ENCODE results near the gene GSK3A. TPM values are rescaled to one million over a fixed set of nuclear protein-coding genes. Genes with fewer than 3 reads are reported as not detected.

Gene GSK3A
- total RNA-seq, 4 donors from 2014 or later = 33.8 to 46.1 (median 41.8) TPM

GRCh38 chr19:42188665-42189064 is 53.7 kb downstream of the GSK3A start:
- H3K27ac ChIP-seq (replicated peaks in 1 of 4) = no peak overlapping the region
- no peaks in the 10 kb centered on the region for H3K36me3 ChIP-seq
- H3K4me3 ChIP-seq = no peak overlapping the region
- TF ChIP-seq POLR2A (IDR thresholded peaks at IDR 0.05; ENCODE audit: low read depth) (no peak), POLR2AphosphoS5 (IDR thresholded peaks at IDR 0.05) (no peak), EP300 (IDR thresholded peaks at IDR 0.05) (no peak)
- TF ChIP-seq, protein P1, sequence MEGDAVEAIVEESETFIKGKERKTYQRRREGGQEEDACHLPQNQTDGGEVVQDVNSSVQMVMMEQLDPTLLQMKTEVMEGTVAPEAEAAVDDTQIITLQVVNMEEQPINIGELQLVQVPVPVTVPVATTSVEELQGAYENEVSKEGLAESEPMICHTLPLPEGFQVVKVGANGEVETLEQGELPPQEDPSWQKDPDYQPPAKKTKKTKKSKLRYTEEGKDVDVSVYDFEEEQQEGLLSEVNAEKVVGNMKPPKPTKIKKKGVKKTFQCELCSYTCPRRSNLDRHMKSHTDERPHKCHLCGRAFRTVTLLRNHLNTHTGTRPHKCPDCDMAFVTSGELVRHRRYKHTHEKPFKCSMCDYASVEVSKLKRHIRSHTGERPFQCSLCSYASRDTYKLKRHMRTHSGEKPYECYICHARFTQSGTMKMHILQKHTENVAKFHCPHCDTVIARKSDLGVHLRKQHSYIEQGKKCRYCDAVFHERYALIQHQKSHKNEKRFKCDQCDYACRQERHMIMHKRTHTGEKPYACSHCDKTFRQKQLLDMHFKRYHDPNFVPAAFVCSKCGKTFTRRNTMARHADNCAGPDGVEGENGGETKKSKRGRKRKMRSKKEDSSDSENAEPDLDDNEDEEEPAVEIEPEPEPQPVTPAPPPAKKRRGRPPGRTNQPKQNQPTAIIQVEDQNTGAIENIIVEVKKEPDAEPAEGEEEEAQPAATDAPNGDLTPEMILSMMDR (IDR thresholded peaks at IDR 0.05) = no peak
- peaks cover 0 to 6% (median 0%) of the 10 kb centered on the region in 4 donors for H3K9me3 ChIP-seq
- H3K4me1 ChIP-seq = no peaks in the 10 kb centered on the region
- intact Hi-C loops (cut with DNase I) = no loop called here
- H3K27me3 ChIP-seq = no peaks in the 10 kb centered on the region
- DNase-seq (ENCODE audit: extremely low spot score) = no peak
- WGBS = 67% methylated on average over 1 of the region's 1 CpG

GRCh38 chr19:42185277-42185676 is 57.1 kb downstream of the GSK3A start:
- no peaks in the 10 kb centered on the region for H3K9me3 ChIP-seq
- H3K4me3 ChIP-seq = no peak overlapping the region
- no peaks in the 10 kb centered on the region for H3K4me1 ChIP-seq
- no peak overlapping the region for H3K27ac ChIP-seq (replicated peaks in 1 of 4)
- no peak for DNase-seq (ENCODE audit: extremely low spot score)
- intact Hi-C loops (cut with DNase I) = loop anchor here (2.0 kb wide), 1 partner anchor 52 kb away; the partner anchor contains the start of gene POU2F2
- H3K27me3 ChIP-seq = peaks cover 0 to 28% (median 12%) of the 10 kb centered on the region in 4 donors
- no peaks in the 10 kb centered on the region for H3K36me3 ChIP-seq
- no peak for TF ChIP-seq POLR2AphosphoS5 (IDR thresholded peaks at IDR 0.05)
- TF ChIP-seq, protein P1 (IDR thresholded peaks at IDR 0.05) = no peak
- TF ChIP-seq POLR2A (IDR thresholded peaks at IDR 0.05; ENCODE audit: low read depth) = no peak
- TF ChIP-seq EP300 (IDR thresholded peaks at IDR 0.05) = no peak

DNA sequence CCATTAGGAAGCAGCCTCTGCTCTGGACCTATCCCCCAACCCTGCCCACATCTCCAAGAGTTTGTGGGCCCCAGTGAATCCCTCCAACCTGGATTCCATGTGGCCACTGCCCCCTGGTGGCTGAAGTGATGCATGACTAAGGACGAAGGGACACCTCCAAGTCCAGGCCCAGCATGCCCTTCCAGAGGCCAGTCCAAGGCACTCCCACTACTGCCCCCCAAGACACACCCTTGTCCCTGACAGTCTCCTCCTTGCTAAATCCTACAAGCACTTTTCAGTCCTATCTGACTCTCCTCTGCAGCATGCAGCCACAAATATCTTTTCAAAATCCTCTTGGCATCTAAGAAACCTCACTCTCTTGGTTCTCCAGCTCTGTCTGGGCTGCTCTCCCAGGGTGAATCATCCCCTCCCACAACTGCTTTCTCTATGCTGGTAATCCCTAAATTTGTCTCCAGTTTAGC is 58.0 kb downstream of the GSK3A start:
- H3K27ac ChIP-seq (replicated peaks in 1 of 4) = no peak overlapping the region
- 0% methylated on average over 1 of the region's 1 CpG for WGBS
- H3K4me3 ChIP-seq = no peak overlapping the region
- no peak for DNase-seq (ENCODE audit: extremely low spot score)
- no peaks in the 10 kb centered on the region for H3K4me1 ChIP-seq
- H3K9me3 ChIP-seq = no peaks in the 10 kb centered on the region
- intact Hi-C loops (cut with DNase I) = loop anchor here (2.0 kb wide), 1 partner anchor 52 kb away; the partner anchor contains the start of gene POU2F2
- H3K27me3 ChIP-seq = peaks cover 0 to 36% (median 20%) of the 10 kb centered on the region in 4 donors
- no peaks in the 10 kb centered on the region for H3K36me3 ChIP-seq
- TF ChIP-seq POLR2AphosphoS5 (IDR thresholded peaks at IDR 0.05) = peak in 1 of 2 donors; percentile 18
- TF ChIP-seq, protein P1 (IDR thresholded peaks at IDR 0.05) = peak; percentile 82 to 91 (median 85)
- no peak for TF ChIP-seq POLR2A (IDR thresholded peaks at IDR 0.05; ENCODE audit: low read depth)

Other genes with a start within 250 kb of the GSK3A start
- 1 to 10 TPM; 2.1 to 4.3 (median 3.5) TPM for gene ATP1A3, start 248.4 kb downstream of the GSK3A start, total RNA-seq
- 10 to 100 TPM in 2 of 4 donors, 1 to 10 TPM in 2; 8.6 to 27.6 (median 13.8) TPM for gene GRIK5, start 172.4 kb downstream of the GSK3A start, total RNA-seq
- 10 to 100 TPM; 15.0 to 28.4 (median 21.7) TPM for gene ZNF574, start 166.4 kb downstream of the GSK3A start, total RNA-seq
- gene POU2F2, start 110.2 kb downstream of the GSK3A start, total RNA-seq = 1 to 10 TPM in 3 of 4 donors, under 1 TPM in 1; 0.52 to 2.5 (median 1.5) TPM
- gene DEDD2, start 24.9 kb downstream of the GSK3A start, total RNA-seq = 10 to 100 TPM; 22.0 to 42.1 (median 31.2) TPM
- gene ZNF526, start 22.3 kb downstream of the GSK3A start, total RNA-seq = 1 to 10 TPM; 4.3 to 8.6 (median 7.1) TPM
- 10 to 100 TPM; 16.6 to 38.8 (median 35.5) TPM for gene ERF, start 12.5 kb upstream of the GSK3A start, total RNA-seq
- gene CIC, start 26.6 kb upstream of the GSK3A start, total RNA-seq = 10 to 100 TPM; 37.8 to 74.2 (median 56.3) TPM
- under 1 TPM in 2 of 4 donors, not detected in 2; 0.17 to 0.50 TPM for gene PRR19, start 59.5 kb upstream of the GSK3A start, total RNA-seq
- 1 to 10 TPM in 3 of 4 donors, under 1 TPM in 1; 0.83 to 8.6 (median 7.2) TPM for gene PAFAH1B3, start 60.0 kb upstream of the GSK3A start, total RNA-seq
- not detected for gene TMEM145, start 70.7 kb upstream of the GSK3A start, total RNA-seq
- 10 to 100 TPM; 18.2 to 46.2 (median 25.5) TPM for gene MEGF8, start 83.0 kb upstream of the GSK3A start, total RNA-seq
- gene CNFN, start 147.7 kb upstream of the GSK3A start, total RNA-seq = 1 to 10 TPM in 1 of 4 donors, under 1 TPM in 1, not detected in 2; 0.92 to 2.5 TPM
- 10 to 100 TPM in 1 of 4 donors, 1 to 10 TPM in 3; 3.6 to 10.6 (median 5.9) TPM for gene LIPE, start 184.8 kb upstream of the GSK3A start, total RNA-seq
- 1 to 10 TPM in 1 of 4 donors, not detected in 3; 1.2 TPM for gene CXCL17, start 200.3 kb upstream of the GSK3A start, total RNA-seq